ENCODE data around the gene RING1.

Gene RING1

DNA sequence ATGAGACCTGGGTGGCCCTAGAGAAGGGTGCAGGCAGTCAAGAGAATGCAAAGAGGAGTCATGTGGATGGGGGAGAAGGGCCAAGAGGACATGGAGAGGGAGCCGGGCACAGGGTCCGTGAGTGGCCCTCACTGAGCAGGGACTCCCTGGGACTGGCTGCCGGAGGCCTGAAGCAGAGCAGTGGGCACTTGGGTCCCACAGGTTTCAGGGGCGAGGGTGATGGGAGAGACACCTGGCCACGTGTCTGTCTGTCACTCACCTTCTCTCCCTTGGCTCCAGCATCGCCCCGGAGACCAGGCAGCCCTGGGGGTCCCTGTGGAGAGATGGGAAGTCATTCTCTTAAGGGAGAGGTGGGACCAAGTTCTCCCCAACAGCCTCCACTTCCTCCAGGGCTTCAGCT lies 41.5 kb upstream of the RING1 start:
- Histone ChIP-seq H3K27me3 (replicated peaks; ENCODE audit: insufficient read depth, low read length) (peaks cover 24% of the 10 kb centered on the region), H3K36me3 (replicated peaks; ENCODE audit: insufficient read depth, low read length) (no peaks in the 10 kb centered on the region), H4K20me1 (ENCODE audit: insufficient read depth, low read length) (no peaks in the 10 kb centered on the region), H3K4me3 (ENCODE audit: low read length) (no peak overlapping the region), H3K9ac (ENCODE audit: low read length) (no peak overlapping the region), H3F3A (ENCODE audit: insufficient read depth, low read length) (no peaks in the 10 kb centered on the region), H3K4me2 (ENCODE audit: low read depth, low read length) (no peak overlapping the region), H2AFZ (ENCODE audit: low read length) (no peak overlapping the region), H3K4me1 (ENCODE audit: low read length) (no peaks in the 10 kb centered on the region), H3K27ac (ENCODE audit: low read length) (no peak overlapping the region), H3K9me3 (replicated peaks; ENCODE audit: insufficient read depth, low read length) (no peaks in the 10 kb centered on the region), H3K79me2 (ENCODE audit: low read length) (no peaks in the 10 kb centered on the region), H3K9me2 (replicated peaks; ENCODE audit: insufficient read depth, low read length) (no peaks in the 10 kb centered on the region)
- TF ChIP-seq EZH2 (optimal IDR thresholded peaks at IDR 0.05; ENCODE audit: low read depth, low read length) (no peak), EZH2phosphoT487 (IDR thresholded peaks at IDR 0.05; ENCODE audit: low read length) (no peak)
- TF ChIP-seq, protein P1, sequence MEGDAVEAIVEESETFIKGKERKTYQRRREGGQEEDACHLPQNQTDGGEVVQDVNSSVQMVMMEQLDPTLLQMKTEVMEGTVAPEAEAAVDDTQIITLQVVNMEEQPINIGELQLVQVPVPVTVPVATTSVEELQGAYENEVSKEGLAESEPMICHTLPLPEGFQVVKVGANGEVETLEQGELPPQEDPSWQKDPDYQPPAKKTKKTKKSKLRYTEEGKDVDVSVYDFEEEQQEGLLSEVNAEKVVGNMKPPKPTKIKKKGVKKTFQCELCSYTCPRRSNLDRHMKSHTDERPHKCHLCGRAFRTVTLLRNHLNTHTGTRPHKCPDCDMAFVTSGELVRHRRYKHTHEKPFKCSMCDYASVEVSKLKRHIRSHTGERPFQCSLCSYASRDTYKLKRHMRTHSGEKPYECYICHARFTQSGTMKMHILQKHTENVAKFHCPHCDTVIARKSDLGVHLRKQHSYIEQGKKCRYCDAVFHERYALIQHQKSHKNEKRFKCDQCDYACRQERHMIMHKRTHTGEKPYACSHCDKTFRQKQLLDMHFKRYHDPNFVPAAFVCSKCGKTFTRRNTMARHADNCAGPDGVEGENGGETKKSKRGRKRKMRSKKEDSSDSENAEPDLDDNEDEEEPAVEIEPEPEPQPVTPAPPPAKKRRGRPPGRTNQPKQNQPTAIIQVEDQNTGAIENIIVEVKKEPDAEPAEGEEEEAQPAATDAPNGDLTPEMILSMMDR (IDR thresholded peaks at IDR 0.05; ENCODE audit: low read length) = no peak
- no peak for DNase-seq

DNA sequence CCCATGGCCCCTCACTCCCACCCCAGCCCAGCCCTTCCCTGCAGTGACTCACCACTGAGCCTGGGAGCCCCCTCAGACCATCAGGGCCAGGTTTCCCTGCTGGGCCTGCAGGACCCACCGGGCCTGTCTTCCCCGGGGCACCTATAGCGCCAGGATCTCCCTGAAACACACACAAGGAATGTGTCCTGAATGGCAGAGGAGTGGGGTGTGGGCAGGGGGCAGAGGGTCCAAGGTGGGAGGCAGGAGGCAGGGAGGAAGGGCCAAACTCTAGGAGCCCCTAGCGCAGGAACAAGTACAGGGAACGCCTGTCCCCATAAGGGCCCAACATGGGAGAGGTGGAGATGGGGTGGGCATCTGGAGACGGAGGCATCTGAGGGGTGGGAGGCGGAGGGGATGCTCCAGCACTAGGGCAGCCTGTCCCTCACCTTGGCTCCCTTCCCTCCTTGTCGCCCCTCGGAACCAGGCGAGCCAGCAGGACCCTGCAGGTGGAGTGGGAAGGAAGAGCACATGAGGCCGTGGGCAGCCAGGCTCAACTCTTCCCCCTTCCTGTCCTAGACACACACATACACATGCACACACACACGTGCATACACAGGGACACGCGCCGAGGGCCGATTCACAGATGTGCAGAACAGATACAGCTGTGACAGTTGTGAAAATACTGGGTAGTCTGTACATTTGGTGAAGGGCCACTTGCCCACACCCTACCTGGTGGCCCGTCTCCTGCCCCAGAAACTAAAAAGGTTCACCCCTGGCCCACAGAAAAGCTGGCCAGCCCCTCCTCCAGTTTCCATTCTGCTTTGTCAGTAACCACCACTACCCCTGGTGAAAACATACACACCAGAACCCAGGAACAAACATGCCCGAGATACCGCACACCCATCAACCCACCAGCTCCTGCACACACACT lies 40.7 kb upstream of the RING1 start:
- Histone ChIP-seq H3K9me2 (replicated peaks; ENCODE audit: insufficient read depth, low read length) (no peaks in the 10 kb centered on the region), H3K36me3 (replicated peaks; ENCODE audit: insufficient read depth, low read length) (no peaks in the 10 kb centered on the region), H3K9me3 (replicated peaks; ENCODE audit: insufficient read depth, low read length) (no peaks in the 10 kb centered on the region), H3K27ac (ENCODE audit: low read length) (no peak overlapping the region), H3K4me2 (ENCODE audit: low read depth, low read length) (no peak overlapping the region), H3K79me2 (ENCODE audit: low read length) (no peaks in the 10 kb centered on the region), H4K20me1 (ENCODE audit: insufficient read depth, low read length) (no peaks in the 10 kb centered on the region), H3K4me3 (ENCODE audit: low read length) (no peak overlapping the region), H3K27me3 (replicated peaks; ENCODE audit: insufficient read depth, low read length) (peaks cover 24% of the 10 kb centered on the region), H3K9ac (ENCODE audit: low read length) (no peak overlapping the region), H2AFZ (ENCODE audit: low read length) (no peak overlapping the region), H3K4me1 (ENCODE audit: low read length) (no peaks in the 10 kb centered on the region), H3F3A (ENCODE audit: insufficient read depth, low read length) (no peaks in the 10 kb centered on the region)
- TF ChIP-seq EZH2 (optimal IDR thresholded peaks at IDR 0.05; ENCODE audit: low read depth, low read length) = no peak
- TF ChIP-seq, protein P1 (IDR thresholded peaks at IDR 0.05; ENCODE audit: low read length) = no peak
- TF ChIP-seq EZH2phosphoT487 (IDR thresholded peaks at IDR 0.05; ENCODE audit: low read length) = no peak
- no peak for DNase-seq

DNA sequence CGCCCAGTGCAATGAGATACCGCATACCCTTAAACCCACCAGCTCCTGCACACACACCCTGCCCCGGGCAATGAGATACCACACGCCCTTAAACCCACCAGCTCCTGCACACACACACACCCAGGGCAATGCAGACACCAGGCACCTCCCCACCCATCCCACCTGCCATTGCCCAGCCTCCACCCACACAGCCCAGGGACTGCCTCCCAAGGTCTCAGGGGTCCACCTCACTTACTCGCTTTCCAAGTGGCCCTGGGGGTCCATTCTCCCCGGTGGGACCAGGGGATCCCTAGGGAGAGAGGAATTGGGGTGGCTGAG lies 40.1 kb upstream of the RING1 start:
- H4K20me1 ChIP-seq (ENCODE audit: insufficient read depth, low read length) = no peaks in the 10 kb centered on the region
- no peak overlapping the region for H3K9ac ChIP-seq (ENCODE audit: low read length)
- H3K36me3 ChIP-seq (replicated peaks; ENCODE audit: insufficient read depth, low read length) = no peaks in the 10 kb centered on the region
- no peaks in the 10 kb centered on the region for H3F3A ChIP-seq (ENCODE audit: insufficient read depth, low read length)
- H2AFZ ChIP-seq (ENCODE audit: low read length) = no peak overlapping the region
- no peaks in the 10 kb centered on the region for H3K9me2 ChIP-seq (replicated peaks; ENCODE audit: insufficient read depth, low read length)
- no peaks in the 10 kb centered on the region for H3K4me1 ChIP-seq (ENCODE audit: low read length)
- peaks cover 29% of the 10 kb centered on the region for H3K27me3 ChIP-seq (replicated peaks; ENCODE audit: insufficient read depth, low read length)
- H3K79me2 ChIP-seq (ENCODE audit: low read length) = no peaks in the 10 kb centered on the region
- no peaks in the 10 kb centered on the region for H3K9me3 ChIP-seq (replicated peaks; ENCODE audit: insufficient read depth, low read length)
- no peak overlapping the region for H3K4me2 ChIP-seq (ENCODE audit: low read depth, low read length)
- TF ChIP-seq EZH2phosphoT487 (IDR thresholded peaks at IDR 0.05; ENCODE audit: low read length) (no peak), EZH2 (optimal IDR thresholded peaks at IDR 0.05; ENCODE audit: low read depth, low read length) (no peak)
- TF ChIP-seq, protein P1 (IDR thresholded peaks at IDR 0.05; ENCODE audit: low read length) = no peak
- no peak overlapping the region for H3K4me3 ChIP-seq (ENCODE audit: low read length)
- H3K27ac ChIP-seq (ENCODE audit: low read length) = no peak overlapping the region
- no peak for DNase-seq
